ENCODE data around the gene NIBAN1.
"Not testable (repeated sequence)": the region's sequence is repeated elsewhere in the genome, so short reads cannot be mapped to it uniquely, and the experiment has no call there.

The NIBAN1 gene

DNA sequence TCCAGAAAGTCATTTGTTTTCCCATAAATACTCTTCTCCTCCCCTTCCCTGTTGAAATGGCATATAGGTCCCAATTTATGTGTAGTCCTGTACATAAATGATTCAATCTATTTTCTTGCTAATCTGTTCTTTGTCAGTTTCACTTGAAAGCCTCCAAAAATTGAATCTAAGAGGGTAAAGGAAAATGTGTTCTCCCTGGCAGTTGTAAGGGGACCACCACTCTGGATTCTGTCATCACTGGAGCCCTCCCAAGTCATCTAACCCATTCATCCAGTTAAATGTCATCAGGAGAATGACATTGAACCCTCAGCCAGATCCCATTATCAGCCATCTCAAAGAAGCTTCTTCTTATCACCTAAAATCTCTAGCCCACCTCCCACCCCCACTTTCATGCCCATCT lies 36.1 kb upstream of the NIBAN1 start:
- TF ChIP-seq CTCF (conservative IDR thresholded peaks at IDR 0.05; ENCODE audit: control insufficient read depth, insufficient read depth, low read depth, low read length), result no peak
- H3K4me3 ChIP-seq (ENCODE audit: control insufficient read depth, low read depth, low read length), result no peak overlapping the region
- no peak for DNase-seq (ENCODE audit: low read depth)

DNA sequence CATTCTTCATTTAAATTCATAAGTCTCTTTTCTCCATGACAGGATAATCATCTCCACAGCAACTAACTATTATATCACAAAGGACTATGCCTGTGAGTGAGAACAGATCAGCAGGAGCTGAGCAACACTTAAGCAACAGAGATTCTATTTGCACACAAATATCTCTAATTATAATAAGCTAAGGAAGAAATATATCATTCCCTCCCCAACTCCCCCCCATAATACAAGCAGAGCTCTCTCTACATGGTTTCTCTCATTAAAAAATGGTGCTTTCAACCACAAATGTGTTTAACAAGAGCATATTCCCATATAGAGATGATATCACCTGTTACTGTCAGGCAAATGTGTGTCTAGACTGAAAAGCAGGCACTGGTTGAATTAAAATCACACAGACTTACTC lies 34.5 kb upstream of the NIBAN1 start:
- no peak overlapping the region for H3K4me3 ChIP-seq (ENCODE audit: control insufficient read depth, low read depth, low read length)
- TF ChIP-seq CTCF (conservative IDR thresholded peaks at IDR 0.05; ENCODE audit: control insufficient read depth, insufficient read depth, low read depth, low read length), result no peak

DNA sequence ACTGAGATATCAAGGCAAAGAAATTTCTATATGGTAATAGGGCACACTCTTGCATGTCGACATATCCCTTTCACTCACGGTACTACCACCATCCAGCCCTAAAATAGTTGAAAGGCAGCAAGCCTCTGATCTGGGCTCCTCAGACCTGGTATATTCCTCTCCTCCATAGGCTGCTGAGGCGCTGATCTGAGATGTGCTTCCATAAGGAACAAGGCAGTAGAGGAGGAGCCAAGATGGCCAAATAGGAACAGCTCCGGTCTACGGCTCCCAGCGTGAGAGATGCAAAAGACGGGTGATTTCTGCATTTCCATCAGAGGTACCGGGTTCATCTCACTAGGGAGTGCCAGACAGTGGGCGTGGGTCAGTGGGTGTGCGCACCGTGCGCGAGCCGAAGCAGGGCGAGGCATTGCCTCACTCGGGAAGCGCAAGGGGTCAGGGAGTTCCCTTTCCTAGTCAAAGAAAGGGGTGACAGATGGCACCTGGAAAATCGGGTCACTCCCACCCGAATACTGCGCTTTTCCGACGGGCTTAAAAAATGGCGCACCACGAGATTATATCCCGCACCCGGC lies 27.1 kb upstream of the NIBAN1 start:
- not testable (repeated sequence) for H3K4me3 ChIP-seq (ENCODE audit: control insufficient read depth, low read depth, low read length); DNase-seq (ENCODE audit: low read depth)

More for the DNA sequence above, 34.5 kb upstream of the NIBAN1 start:
- no peak for DNase-seq (ENCODE audit: low read depth)

DNA sequence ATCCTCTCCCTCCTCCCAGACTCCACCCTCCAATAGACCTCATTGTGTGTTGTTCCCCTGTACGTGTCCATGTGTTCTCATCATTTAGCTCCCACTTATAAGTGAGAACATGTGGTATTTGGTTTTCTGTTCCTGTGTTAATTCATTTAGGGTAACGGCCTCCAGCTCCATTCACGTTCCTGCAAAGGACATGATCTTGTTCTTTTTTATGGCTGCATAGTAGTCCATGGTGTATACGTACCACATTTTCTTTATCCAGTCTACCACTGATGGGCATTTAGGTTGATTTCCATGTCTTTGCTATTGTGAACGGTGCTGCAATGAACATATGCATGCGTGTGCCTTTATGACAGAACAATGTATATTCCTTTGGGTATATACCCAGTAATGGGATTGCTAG lies 25.7 kb upstream of the NIBAN1 start:
- not testable (repeated sequence) for DNase-seq (ENCODE audit: low read depth); H3K4me3 ChIP-seq (ENCODE audit: control insufficient read depth, low read depth, low read length)

DNA sequence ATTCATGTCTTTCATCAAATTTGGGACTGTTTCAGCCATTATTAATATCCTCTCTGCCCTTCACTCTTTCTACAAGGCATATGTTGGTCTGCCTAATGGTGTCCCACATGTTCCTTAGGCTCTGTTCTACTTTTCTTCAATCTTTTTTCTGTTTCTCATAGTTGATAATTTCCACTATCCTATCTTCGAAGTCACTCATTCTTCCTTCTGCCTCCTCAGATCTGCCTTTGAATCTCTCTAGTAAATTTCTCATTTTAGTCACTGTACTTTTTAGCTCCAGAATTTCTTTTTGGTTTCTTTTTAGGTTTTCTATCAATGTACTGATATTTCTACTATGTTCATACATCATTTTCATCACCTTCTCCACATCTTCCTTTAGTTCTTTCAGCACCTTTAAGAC lies 20.0 kb upstream of the NIBAN1 start:
- H3K4me3 ChIP-seq (ENCODE audit: control insufficient read depth, low read depth, low read length), result no peak overlapping the region
- DNase-seq (ENCODE audit: low read depth), result no peak
- TF ChIP-seq CTCF (conservative IDR thresholded peaks at IDR 0.05; ENCODE audit: control insufficient read depth, insufficient read depth, low read depth, low read length), result no peak

DNA sequence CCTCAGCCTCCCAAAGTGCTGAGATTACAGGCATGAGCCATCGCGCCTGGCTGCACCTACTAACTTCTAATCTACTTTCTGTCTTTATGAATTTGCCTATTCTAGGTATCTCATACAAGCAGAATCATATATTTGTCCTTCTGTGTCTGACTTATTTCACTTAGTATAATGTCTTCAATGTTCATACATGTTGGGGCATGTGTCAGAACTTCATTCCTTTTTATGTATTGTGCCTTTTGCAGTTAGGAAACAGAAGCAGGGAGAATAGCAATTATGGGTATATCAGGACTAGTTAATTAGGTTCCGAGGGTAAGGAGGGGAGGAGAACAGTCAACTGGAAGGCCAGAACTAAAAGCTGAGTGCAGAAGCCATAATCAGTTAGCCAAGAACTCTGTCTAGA lies 18.0 kb upstream of the NIBAN1 start:
- DNase-seq (ENCODE audit: low read depth), result no peak
- H3K4me3 ChIP-seq (ENCODE audit: control insufficient read depth, low read depth, low read length), result no peak overlapping the region
- no peak for TF ChIP-seq CTCF (conservative IDR thresholded peaks at IDR 0.05; ENCODE audit: control insufficient read depth, insufficient read depth, low read depth, low read length)

DNA sequence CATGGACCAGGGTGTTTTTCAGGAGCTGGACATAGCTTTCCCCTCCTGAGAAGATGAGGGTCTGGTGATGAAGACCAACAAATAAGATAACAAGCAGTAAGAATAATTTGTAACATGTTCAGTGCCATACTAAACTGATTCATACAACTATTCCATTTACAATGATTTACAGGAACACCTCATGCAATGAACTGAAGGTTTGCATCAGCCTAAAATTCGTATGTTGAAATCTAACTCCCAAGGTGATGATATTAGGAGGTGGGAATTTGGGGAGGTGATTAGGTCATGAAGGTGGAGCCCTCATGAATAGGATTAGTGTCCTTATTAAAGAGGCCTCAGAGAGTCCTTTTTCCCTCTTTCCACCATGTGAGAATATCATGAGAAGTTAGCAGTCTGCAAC lies 15.9 kb upstream of the NIBAN1 start:
- no peak for TF ChIP-seq CTCF (conservative IDR thresholded peaks at IDR 0.05; ENCODE audit: control insufficient read depth, insufficient read depth, low read depth, low read length)
- DNase-seq (ENCODE audit: low read depth), result no peak

GRCh38 chr1:184988506-184988905 lies 14.2 kb upstream of the NIBAN1 start:
- DNase-seq (ENCODE audit: low read depth), result no peak
- TF ChIP-seq CTCF (conservative IDR thresholded peaks at IDR 0.05; ENCODE audit: control insufficient read depth, insufficient read depth, low read depth, low read length), result no peak
- H3K4me3 ChIP-seq (ENCODE audit: control insufficient read depth, low read depth, low read length), result no peak overlapping the region

More for the DNA sequence above, 15.9 kb upstream of the NIBAN1 start:
- H3K4me3 ChIP-seq (ENCODE audit: control insufficient read depth, low read depth, low read length), result no peak overlapping the region

Data from fibroblast of mammary gland (primary cell).